Measurements from ENCODE around the gene SH2D6.
"Not testable (repeated sequence)": the region's sequence is repeated elsewhere in the genome, so short reads cannot be mapped to it uniquely, and the experiment has no call there.

Gene SH2D6

DNA sequence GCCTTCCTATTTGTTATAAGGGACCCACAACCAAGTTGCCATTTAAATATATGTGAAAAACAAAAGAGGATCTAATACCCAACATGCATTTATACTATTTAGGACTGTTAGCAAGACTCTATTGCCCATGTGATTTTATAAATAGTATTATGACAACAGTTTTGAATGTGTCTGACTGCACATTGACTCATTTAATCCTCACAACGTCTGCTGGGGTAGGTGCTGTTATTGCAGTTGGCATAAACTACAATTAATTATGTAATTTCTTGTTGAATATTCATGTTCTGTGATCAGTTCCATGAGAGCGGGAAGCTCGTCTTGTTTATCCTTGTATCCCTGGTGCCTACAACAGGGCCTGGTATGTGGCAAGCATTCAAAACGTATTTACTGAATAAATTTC lies 53.7 kb downstream of the SH2D6 start:
- no peak for DNase-seq

DNA sequence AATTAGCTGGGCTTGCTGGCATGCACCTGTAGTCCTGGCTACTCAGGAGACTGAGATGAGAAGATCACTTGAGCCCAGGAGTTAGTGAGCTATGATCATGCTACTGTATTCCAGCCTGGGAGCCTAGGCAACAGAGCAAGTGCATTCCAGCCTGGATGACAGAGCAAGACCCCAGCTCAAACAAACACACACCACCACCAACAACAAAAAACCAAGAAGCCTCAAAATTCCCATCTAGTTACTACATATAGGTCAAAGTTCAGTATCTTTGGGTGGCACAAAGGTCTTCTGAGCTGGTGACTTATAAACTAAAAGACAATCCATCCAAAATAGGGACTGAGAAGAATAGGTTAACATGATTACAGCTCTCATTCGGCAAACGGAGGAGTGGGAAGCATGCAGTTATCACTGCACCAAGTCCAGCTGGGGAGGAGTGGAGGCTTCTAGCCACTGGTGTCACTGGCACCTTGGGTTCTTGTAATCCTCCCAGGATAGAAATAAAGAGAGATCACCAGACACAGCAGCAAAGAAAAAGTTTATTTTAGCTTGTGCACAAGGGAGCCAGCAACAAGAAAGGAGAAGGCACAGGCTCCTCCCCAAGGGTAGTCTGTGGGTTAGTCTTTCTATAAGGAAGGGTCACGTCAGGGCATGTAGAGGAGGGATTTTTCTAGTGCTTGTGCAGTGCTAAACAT lies 57.4 kb downstream of the SH2D6 start:
- DNase-seq, result no peak

DNA sequence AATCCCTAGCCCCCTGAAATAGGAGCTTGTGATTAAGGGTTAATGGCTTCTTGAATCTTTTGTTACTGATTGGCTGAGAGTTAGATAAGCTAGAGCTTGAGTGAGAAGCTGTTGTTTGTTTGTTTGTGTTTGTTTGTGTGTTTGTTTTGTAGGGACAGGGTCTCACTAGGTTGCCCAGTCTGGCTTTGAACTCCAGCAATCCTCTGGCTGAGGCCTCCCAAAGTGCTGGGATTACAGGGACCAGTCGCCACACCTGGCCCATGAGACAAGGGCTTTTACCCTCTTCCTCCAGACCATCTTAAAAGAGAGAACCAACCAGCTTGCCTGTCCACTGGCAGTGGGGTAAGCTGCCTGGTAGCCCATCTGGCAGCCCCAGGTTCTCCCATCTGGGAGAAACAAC lies 58.1 kb downstream of the SH2D6 start:
- no peak for DNase-seq

DNA sequence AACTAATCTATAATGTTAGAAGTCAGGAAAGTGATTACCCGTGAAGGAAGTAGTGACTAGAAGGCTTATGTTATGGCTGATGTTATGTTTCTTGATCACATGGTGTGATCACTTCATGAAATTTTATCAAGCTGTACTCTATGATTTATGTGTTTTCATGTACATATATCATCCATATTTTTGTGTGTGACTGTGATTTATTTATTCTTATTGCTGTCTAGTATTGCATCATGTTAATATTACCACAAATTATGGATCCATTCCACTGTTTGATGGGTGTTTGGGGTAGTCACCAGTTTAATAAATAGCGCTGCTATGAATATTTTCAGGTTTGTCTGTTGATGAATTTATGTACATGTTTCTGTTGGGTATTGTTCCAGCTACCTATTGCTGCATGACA lies 59.4 kb downstream of the SH2D6 start:
- no peak for DNase-seq

DNA sequence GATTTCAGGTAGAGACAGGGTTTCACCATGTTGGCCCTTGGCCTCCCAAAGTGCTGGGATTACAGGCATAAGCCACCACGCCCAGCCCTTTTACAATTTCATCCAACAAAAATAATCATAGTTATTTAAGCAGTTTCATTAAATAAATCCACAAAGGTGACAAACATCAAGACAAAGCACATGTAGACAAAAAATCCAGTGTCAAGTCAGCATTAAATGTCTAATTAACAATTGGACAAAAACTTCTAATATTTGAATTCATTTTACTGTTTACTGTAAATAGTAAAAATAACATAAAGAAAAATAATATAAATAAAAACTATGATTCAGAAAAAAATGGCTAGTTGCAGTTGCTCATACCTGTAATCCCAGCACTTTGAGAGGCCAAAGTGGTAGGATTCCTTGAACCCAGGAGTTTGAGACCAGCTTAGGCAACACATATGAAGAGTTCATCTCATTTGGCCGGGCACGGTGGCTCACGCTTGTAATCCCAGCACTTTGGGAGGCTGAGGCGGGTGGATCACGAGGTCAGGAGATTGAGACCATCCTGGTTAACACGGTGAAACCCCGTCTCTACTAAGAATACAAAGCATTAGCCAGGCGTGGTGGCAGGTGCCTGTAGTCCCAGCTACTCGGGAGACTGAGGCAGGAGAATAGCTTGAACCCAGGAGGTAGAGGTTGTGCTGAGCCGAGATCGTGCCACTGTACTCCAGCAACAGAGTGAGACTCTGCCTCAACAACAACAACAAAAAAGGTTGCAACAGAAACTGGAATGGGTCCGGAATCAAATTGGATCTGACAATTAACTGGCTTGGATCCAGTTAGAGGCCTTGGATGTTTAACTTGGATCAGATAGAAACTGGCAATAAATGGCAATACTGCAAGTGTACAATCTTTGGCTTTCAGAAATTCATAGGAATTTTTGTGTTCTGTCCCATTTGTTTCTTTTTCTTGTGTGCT lies 63.6 kb downstream of the SH2D6 start:
- no peak for DNase-seq

DNA sequence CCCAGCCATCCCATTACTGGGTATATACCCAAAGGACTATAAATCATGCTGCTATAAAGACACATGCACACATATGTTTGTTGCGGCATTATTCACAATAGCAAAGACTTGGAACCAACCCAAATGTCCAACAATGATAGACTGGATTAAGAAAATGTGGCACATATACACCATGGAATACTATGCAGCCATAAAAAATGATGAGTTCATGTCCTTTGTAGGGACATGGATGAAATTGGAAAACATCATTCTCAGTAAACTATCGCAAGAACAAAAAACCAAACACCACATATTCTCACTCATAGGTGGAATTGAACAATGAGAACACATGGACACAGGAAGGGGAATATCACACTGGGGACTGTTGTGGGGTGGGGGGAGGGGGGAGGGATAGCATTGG lies 66.1 kb downstream of the SH2D6 start:
- not testable (repeated sequence) for DNase-seq

DNA sequence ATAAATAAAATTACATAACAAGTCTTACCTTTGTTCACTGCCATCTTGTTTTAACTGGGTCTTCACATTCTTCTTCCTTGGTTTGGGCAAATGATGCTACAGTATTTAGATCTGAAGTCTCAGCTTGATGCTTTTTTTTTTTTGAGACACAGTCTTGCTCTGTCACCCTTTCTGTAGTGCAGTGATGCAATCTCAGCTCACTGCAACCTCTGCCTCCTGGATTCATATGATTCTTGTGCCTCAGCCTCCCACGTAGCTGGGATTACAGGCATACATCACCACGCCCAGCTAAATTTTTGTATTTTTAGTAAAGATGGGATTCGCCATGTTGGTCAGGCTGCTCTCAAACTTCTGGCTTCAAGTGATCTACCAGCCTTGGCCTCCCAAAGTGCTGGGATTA lies 67.3 kb downstream of the SH2D6 start:
- DNase-seq, result no peak
